A204.1 (cell line): ENCODE measurements around the gene PTPRD.
A peak's percentile ranks its signal among the peaks of the same experiment; 100 is the strongest.
"Not testable (repeated sequence)": the region's sequence is repeated elsewhere in the genome, so short reads cannot be mapped to it uniquely, and the experiment has no call there.

Experiments used
- FAIRE-seq: peaks from 2 replicates; lab custom pipeline; 2012; peaks lifted over from hg19 to GRCh38; lab: Jason Lieb, UNC

Gene PTPRD

DNA sequence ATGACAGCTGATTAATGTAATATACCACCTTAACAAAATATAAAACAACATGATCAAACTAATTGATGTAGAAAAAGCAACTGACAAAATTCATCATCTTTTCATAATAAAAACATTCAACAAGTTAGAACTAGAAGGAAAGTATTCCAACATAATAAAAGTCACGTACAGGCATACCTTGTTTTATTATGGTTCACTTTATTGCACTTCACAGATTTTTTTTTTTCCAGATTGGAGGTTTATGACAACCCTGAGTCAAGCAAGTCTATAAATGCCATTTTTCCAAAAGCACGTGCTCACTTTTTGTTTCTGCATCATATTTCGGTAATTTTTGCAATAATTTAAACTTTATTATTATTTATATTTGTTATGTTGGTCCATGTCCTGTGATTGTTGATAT lies 1120.3 kb downstream of the PTPRD start:
- no peak for FAIRE-seq

- no peak for FAIRE-seq
These were observed 1123.6 kb downstream of the PTPRD start for GRCh38 chr9:9489183-9489582.

DNA sequence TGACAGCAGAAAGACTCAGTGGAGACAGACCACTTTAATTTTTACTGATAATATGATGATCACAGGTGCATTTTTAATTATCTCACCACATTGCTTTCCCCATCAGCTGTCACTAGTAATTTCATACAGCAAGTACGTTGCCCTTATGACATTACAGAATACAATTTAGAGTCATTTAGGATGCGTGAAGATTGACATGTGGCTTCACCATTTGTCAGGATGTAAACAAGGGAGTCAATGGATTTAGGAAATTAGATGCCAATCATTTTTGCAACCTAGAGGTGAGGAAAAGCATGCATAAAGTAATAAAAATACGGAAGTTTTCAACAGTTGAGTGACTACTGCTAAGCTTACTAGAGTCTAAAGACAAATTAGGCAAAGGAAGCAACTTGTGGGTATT lies 1129.6 kb downstream of the PTPRD start:
- FAIRE-seq, result no peak

DNA sequence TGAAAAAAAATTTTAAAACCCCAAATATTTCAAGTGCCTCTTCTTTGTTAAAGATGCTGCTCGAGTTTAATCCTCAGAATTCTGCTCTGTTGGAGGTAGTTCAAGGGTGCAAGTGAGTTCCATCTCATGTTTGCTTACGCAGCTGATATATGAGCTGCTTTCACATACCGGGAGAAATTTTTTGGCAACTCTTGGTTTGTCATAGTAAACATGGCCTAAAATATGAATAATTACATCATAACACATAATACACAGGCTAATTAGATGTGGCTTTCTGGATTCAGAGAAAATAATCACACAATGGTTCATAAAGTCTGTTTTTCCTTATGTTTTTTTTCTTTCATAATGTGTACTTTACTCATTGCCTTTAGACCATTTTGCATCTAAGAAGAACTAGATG lies 1134.1 kb downstream of the PTPRD start:
- no peak for FAIRE-seq

- no peak for FAIRE-seq
These were observed 1143.5 kb downstream of the PTPRD start for GRCh38 chr9:9469271-9469670.

DNA sequence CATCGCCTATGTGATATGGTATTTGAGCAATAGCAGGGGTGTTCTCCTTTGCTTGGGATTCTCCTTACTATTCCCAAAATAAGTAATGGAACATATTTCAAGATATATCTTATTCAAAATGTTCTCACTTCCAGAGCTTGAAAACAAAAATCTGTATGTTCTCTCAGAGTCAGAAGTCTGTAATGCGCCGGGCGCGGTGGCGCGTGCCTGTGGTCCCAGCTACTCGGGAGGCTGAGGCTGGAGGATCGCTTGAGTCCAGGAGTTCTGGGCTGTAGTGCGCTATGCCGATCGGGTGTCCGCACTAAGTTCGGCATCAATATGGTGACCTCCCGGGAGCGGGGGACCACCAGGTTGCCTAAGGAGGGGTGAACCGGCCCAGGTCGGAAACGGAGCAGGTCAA lies 1170.9 kb downstream of the PTPRD start:
- FAIRE-seq, result not testable (repeated sequence)

DNA sequence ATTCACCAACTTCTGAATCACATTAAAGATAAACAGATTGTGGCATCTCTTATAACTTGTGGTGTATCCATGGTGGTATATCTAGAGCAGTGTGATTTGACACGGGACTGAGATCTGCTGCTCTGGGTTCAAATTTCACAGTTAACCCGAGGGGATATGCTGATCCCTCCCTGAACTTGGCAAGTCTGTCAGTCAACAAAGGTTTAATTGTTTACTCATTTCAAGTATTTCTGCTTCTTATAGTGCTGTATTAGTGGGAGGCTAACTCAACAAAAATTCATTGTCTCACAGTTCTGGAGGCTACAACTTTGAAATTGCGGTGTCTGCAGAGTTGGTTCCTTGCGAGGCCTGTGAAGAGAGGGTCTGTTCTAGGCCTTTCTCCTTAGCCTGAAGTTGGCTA lies 1175.2 kb downstream of the PTPRD start:
- no peak for FAIRE-seq

DNA sequence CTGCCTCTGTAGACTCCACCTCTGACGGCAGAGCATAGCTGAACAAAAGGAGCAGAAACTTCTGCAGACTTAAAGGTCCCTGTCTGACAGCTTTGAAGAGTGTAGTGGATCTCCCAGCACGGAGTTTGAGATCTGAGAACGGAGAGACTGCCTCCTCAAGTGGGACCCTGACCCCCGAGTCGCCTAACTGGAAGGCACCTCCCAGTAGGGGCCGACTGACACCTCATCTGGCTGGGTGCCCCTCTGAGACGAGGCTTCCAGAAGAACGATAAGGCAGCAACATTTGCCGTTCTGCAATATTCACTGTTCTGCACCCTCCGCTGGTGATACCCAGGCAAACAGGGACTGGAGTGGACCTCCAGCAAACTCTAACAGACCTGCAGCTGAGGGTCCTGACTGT lies 1186.3 kb downstream of the PTPRD start:
- FAIRE-seq, result not testable (repeated sequence)

- no peak for FAIRE-seq
These were observed 1200.6 kb downstream of the PTPRD start for GRCh38 chr9:9412241-9412640.

DNA sequence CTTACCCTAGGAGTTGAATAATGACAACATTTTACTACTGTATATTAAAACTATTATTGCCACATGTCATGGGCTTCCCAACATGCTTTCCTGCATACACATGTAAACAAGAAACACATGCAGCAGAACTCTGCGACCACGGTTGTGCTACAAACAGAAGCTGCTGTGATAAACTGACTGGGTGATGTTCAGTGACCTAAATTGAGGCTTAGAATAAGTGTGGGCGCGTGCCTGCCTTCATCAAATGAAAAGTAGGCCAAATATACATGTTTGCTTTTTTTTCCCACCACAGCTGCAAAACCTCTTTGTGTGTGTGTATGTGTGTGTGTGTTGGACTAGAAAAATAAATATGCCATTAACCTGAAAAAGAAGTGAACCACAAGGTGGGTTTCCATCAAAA lies 1202.1 kb downstream of the PTPRD start:
- no peak for FAIRE-seq

GRCh38 chr9:9399982-9400381 lies 1212.8 kb downstream of the PTPRD start:
- FAIRE-seq, result no peak

DNA sequence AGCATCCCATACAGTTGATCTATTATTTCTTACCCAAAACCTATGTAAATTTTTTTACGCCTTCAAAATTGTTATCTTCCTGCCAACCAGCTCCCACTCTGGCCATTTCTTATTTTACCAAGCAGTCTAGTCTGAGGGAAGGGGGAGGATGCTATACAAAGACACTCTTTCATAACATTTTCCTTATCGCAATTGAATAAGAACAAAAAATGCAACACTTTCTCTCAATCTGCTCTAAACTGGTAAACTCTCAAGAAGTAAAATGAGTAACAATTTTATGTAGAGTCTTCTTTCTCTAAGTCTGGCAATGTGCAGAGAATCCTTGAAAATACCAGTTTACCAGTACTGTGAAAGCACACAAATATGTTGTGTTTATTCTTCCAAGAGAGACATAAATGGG lies 1216.3 kb downstream of the PTPRD start:
- FAIRE-seq, result no peak

DNA sequence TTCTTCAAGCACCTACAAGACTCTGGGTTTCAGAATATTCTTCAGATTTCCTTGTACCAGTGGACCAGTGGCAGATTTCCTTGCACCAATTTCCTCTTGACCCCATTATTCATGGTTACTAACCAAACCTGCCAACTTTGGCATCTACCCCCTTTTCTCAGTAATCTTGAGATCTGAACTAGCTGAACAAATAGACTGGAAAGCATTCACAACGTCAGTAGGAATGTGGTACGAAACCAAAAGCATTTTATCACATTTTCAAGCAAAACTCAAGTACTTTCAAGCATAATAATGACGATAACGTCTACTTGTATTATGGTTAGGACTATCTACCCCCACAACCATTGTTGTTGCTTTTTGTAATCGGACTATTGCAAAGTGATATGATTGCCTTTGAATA lies 1217.3 kb downstream of the PTPRD start:
- FAIRE-seq, result no peak

GRCh38 chr9:9392755-9393154 lies 1220.0 kb downstream of the PTPRD start:
- FAIRE-seq, result no peak

DNA sequence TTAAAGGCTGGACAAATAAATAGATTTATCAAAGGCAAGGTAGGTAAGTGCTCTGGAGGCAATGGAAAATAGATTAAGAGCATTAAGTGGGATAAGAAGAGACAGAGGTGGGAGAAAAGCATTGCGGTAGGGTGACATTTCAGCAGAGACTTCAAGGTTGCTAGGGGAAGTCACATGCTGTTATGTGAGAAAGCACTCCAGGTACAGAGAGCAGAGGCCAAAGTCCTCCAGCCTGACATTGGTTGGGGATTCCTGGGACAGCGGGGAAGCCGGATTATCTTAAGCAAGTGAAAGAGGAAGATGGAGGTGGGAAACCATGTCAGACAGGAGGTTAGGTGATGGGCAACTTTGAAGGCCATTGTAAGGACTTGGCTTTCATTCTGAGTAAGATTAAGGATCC lies 1222.9 kb downstream of the PTPRD start:
- no peak for FAIRE-seq

- FAIRE-seq, result no peak
These were observed 1225.2 kb downstream of the PTPRD start for GRCh38 chr9:9387511-9388115.

DNA sequence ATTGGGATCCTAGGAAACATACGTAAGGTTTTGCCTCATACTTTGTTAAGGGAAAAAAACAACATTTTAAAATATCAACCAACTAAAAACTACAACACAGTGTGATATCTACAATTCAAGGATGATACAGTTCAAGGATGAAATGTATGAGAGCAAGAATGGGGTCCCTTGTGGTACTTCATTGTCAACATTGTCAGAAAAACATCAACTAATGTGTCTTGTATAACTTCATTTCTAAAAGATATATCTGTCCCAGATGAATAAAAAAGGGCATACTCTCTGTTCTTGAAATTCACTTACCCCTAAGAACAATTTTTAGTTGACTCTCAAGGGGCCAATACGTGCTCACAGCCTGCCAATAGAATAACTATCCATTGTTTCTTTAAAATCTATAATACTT lies 1250.5 kb downstream of the PTPRD start:
- no peak for FAIRE-seq

- peak; percentile 84 for FAIRE-seq
These were observed 1259.8 kb downstream of the PTPRD start for GRCh38 chr9:9352877-9353481.

GRCh38 chr9:9341203-9341602 lies 1271.6 kb downstream of the PTPRD start:
- no peak for FAIRE-seq

GRCh38 chr9:9337129-9337528 lies 1275.7 kb downstream of the PTPRD start:
- no peak for FAIRE-seq

DNA sequence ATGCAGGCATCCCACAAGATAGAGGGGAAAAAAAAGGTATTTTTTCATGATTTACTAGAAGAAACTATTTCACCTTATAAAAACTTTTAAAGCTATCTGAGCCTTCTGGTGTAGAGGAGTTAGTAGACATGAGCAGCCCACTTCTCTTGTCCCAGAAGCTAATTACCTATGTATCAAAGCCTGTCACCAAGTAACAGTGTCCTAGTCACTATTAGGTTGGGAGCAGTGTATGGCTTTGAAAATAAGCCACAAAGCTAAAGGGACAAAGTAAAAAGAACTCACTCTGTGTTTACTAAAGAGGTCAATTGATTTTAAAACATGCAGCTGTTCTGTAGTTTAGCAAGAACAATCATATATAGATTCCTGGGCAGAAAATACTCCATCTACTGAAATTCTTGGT lies 1286.1 kb downstream of the PTPRD start:
- FAIRE-seq, result no peak

DNA sequence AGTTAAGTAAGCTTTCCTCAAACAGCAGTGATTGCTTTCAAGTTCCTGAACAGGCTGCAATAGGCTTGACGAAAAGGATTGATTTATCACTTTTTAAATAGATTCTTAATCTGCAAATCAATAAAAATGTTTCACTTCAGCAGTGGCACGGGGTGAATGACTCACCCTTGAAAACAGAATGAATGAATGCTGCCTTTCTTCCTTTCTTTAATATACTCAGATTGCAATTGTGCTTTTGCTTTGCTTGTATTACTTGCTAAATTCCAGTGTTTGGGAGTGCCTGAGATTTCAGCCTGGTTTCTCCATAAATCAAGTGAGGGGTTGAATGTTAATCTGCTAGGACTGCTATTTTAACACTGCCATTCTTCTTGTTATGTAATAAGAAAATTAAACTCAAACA lies 1293.8 kb downstream of the PTPRD start:
- no peak for FAIRE-seq

- FAIRE-seq, result not testable (repeated sequence)
These were observed 1302.1 kb downstream of the PTPRD start for GRCh38 chr9:9310743-9311142.

DNA sequence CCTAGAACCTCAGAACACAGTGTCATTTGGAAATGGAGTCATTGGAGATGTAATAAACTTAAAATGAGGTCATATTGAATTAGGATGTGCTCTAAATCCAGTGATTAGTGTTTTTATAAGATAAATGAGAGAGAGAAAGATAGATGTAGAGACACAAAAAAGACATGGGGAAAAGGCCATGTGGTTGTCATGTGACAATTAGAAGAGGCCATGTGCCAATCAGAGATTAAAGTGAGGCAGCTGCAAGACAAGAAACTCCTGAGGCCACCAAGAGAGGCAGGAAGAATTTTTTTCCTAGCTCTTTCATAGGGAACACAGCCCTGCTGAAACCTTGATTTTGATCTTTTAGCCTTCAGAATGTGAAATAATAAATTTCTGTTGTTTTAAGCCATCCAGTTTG lies 1307.2 kb downstream of the PTPRD start:
- FAIRE-seq, result no peak

- no peak for FAIRE-seq
These were observed 1313.7 kb downstream of the PTPRD start for GRCh38 chr9:9299134-9299533.
